Epithelial cell of proximal tubule (primary cell): Measurements from ENCODE around the gene SYNGR4. TPM values are rescaled to one million over a fixed set of nuclear protein-coding genes. Genes with fewer than 3 reads are reported as not detected.

Source experiments
- DNase-seq: peaks from one replicate; pipeline ENCODE4 v3.0.0-alpha.2; 2011; ENCODE audit warnings: low read depth
- H3K4me3 ChIP-seq: 2 replicates; pipeline ENCODE4 v1.5.1; 2011; ENCODE audit warnings: low read depth, mild to moderate bottlenecking, low read length
- CTCF ChIP-seq: conservative IDR thresholded peaks from 2 replicates; pipeline ENCODE4 v1.5.1; 2012; ENCODE audit warnings: low read depth, mild to moderate bottlenecking, low read length
- total RNA-seq: library from RNA; depleted of rRNA; stranded (reverse); fragments of >200 nt; gene quantifications from 2 replicates; pipeline ENCODE4 v1.2.3, GENCODE V29; 2015

SYNGR4 gene
- total RNA-seq, 1 donor from 2014 or later, result not detected

DNA sequence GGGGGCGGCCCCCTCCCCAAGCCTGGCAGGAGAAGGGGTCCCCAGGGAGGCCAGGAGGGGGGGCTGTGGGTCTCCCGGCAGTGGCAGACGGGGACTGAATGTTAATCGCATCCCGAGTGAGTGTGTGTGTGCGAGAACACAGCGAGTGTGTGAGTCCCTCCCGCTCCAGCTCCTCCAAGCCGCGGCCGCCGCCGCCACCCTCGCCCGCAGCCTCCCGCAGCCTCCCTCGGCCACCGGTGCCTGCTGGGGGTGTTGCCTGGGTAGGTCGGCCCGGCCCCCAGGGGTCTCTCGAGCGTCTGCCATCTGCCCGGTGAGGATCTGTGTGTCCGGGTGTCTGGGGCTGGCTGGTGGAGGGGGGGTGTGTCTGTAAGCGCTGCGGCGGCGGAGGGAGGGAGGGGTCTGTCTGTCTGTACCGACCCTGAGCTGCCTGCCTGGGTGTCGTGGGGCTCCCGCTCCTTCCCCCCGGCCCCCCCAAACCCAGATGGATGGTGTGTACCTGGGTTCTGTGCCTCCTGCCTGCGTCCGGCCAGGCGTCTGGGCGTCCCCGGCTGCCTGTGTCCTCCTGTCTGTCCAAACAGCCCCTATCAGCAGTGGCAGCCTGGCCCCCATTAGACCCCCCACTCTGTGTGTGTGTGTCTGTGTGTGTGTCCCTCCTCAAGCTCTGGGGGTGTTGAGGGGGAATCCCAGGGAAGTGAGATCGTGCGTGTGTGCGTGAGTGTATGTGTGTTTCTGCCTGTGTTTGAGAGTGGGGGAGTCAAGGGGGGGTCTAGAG is 29.6 kb downstream of the SYNGR4 start, which contains the start of gene GRIN2D:
Gene GRIN2D (plus strand): TSS at position 110 of the 772 bp plus-strand sequence. CDS start 4,725 bp downstream, outside the sequence.
- DNase-seq, result no peak
- no peak for TF ChIP-seq CTCF
- peak within 1 kb of the TSS; percentile 31 for H3K4me3 ChIP-seq

GRCh38 chr19:48394331-48395169 is 30.4 kb downstream of the SYNGR4 start:
- DNase-seq, result no peak
- TF ChIP-seq CTCF, result no peak
- no peak overlapping the region for H3K4me3 ChIP-seq

GRCh38 chr19:48395170-48395455 is 30.9 kb downstream of the SYNGR4 start:
- TF ChIP-seq CTCF, result no peak
- no peak overlapping the region for H3K4me3 ChIP-seq

GRCh38 chr19:48395499-48395898 is 31.3 kb downstream of the SYNGR4 start:
- DNase-seq, result no peak

More at GRCh38 chr19:48395170-48395455, 30.9 kb downstream of the SYNGR4 start:
- DNase-seq, result no peak

GRCh38 chr19:48396016-48396823 is 32.1 kb downstream of the SYNGR4 start:
- TF ChIP-seq CTCF, result no peak
- H3K4me3 ChIP-seq, result no peak overlapping the region

More at GRCh38 chr19:48395499-48395898, 31.3 kb downstream of the SYNGR4 start:
- no peak overlapping the region for H3K4me3 ChIP-seq
- no peak for TF ChIP-seq CTCF

GRCh38 chr19:48396824-48397176 is 32.6 kb downstream of the SYNGR4 start:
- no peak overlapping the region for H3K4me3 ChIP-seq
- no peak for DNase-seq
- TF ChIP-seq CTCF, result no peak

More at GRCh38 chr19:48396016-48396823, 32.1 kb downstream of the SYNGR4 start:
- DNase-seq, result no peak
